Fibroblast of skin of right quadriceps (primary cell): Measurements from ENCODE around the gene TXNRD1.
"Not testable (repeated sequence)": the region's sequence is repeated elsewhere in the genome, so short reads cannot be mapped to it uniquely, and the experiment has no call there.

Experiments
- DNase-seq: peaks from one replicate; pipeline ENCODE4 v3.0.0-alpha.2; 2013

Gene TXNRD1

GRCh38 chr12:104306943-104307654 is 91.5 kb downstream of the TXNRD1 start:
- no peak for DNase-seq

GRCh38 chr12:104307655-104308000 is 92.0 kb downstream of the TXNRD1 start:
- no peak for DNase-seq

GRCh38 chr12:104309446-104309993 is 93.9 kb downstream of the TXNRD1 start:
- DNase-seq, result no peak

GRCh38 chr12:104310751-104311633 is 95.4 kb downstream of the TXNRD1 start:
- DNase-seq, result no peak

- no peak for DNase-seq
Observed at GRCh38 chr12:104312202-104312601, 96.6 kb downstream of the TXNRD1 start.

GRCh38 chr12:104312654-104313053 is 97.1 kb downstream of the TXNRD1 start:
- DNase-seq, result no peak

- no peak for DNase-seq
Observed at GRCh38 chr12:104313568-104314241, 98.1 kb downstream of the TXNRD1 start.

GRCh38 chr12:104314242-104314614 is 98.6 kb downstream of the TXNRD1 start:
- no peak for DNase-seq

- no peak for DNase-seq
Observed at GRCh38 chr12:104315326-104316224, 100.0 kb downstream of the TXNRD1 start.

- no peak for DNase-seq
Observed at GRCh38 chr12:104316936-104317335, 101.4 kb downstream of the TXNRD1 start.

- DNase-seq, result no peak
Observed at GRCh38 chr12:104317538-104318210, 102.1 kb downstream of the TXNRD1 start.

GRCh38 chr12:104319028-104319427 is 103.4 kb downstream of the TXNRD1 start:
- DNase-seq, result no peak

GRCh38 chr12:104319918-104320626 is 104.5 kb downstream of the TXNRD1 start:
- no peak for DNase-seq

GRCh38 chr12:104320627-104321024 is 105.0 kb downstream of the TXNRD1 start:
- no peak for DNase-seq

GRCh38 chr12:104321949-104322348 is 106.4 kb downstream of the TXNRD1 start:
- DNase-seq, result no peak

- DNase-seq, result not testable (repeated sequence)
Observed at GRCh38 chr12:104322533-104322932, 107.0 kb downstream of the TXNRD1 start.

- DNase-seq, result no peak
Observed at GRCh38 chr12:104323899-104324298, 108.3 kb downstream of the TXNRD1 start.

GRCh38 chr12:104328278-104328677 is 112.7 kb downstream of the TXNRD1 start:
- not testable (repeated sequence) for DNase-seq

- no peak for DNase-seq
Observed at GRCh38 chr12:104328790-104329189, 113.2 kb downstream of the TXNRD1 start.

- DNase-seq, result no peak
Observed at GRCh38 chr12:104329707-104330532, 114.3 kb downstream of the TXNRD1 start.
